OCI-LY3 (cell line): ENCODE data around the gene EIF2D.

Experiments
- CTCF ChIP-seq: fragments of 200-600, 300-600 bp; sonication (generic); IDR thresholded peaks from 2 replicates; pipeline ENCODE4 v1.5.1; 2014; ENCODE audit warnings: antibody characterized with exemption, low read length, low read depth
- EZH2phosphoT487 ChIP-seq: fragments of 200-600 bp; shearing (Covaris generic); IDR thresholded peaks from 2 replicates; pipeline ENCODE4 v1.6.1; 2018; ENCODE audit warnings: antibody characterized with exemption, mixed run types, low read depth

- TF ChIP-seq CTCF, result peak; percentile 51
- TF ChIP-seq EZH2phosphoT487, result no peak
These were observed 5.4 kb downstream of the EIF2D start for GRCh38 chr1:206606867-206607266.
